ENCODE results near the gene SLC8A3.

SLC8A3 gene

GRCh38 chr14:70162358-70162757 lies 26.4 kb downstream of the SLC8A3 start:
- ATAC-seq (replicated peaks): no peak
- DNase-seq: no peak
- Mint-ChIP-seq H3K36me3 (ENCODE audit: insufficient read depth) (no peaks in the 10 kb centered on the region), H3K9me3 (no peaks in the 10 kb centered on the region), H3K4me1 (ENCODE audit: low read depth in 2 of 2) (no peaks in the 10 kb centered on the region), H3K4me3 (no peak overlapping the region), H3K27ac (no peak overlapping the region), H3K27me3 (peaks cover 22 to 28% of the 10 kb centered on the region in 2 donors)

- no peaks in the 10 kb centered on the region for H3K9me3 Mint-ChIP-seq
- ATAC-seq (replicated peaks): no peak
These were observed 32.2 kb downstream of the SLC8A3 start for GRCh38 chr14:70156592-70156991.

GRCh38 chr14:70152704-70153103 lies 36.0 kb downstream of the SLC8A3 start:
- Mint-ChIP-seq H3K4me3 (no peak overlapping the region), H3K27ac (no peak overlapping the region), H3K27me3 (peaks cover 21 to 68% of the 10 kb centered on the region in 2 donors), H3K36me3 (ENCODE audit: insufficient read depth) (no peaks in the 10 kb centered on the region), H3K4me1 (ENCODE audit: low read depth in 2 of 2) (no peaks in the 10 kb centered on the region), H3K9me3 (no peaks in the 10 kb centered on the region)
- ATAC-seq (replicated peaks) (no peak), DNase-seq (no peak)

More at GRCh38 chr14:70156592-70156991, 32.2 kb downstream of the SLC8A3 start:
- no peak overlapping the region for H3K27ac Mint-ChIP-seq
- peaks cover 26 to 44% of the 10 kb centered on the region in 2 donors for H3K27me3 Mint-ChIP-seq
- no peak overlapping the region for H3K4me3 Mint-ChIP-seq
- no peak for DNase-seq
- no peaks in the 10 kb centered on the region for H3K4me1 Mint-ChIP-seq (ENCODE audit: low read depth in 2 of 2)
- H3K36me3 Mint-ChIP-seq (ENCODE audit: insufficient read depth): no peaks in the 10 kb centered on the region

- Mint-ChIP-seq H3K27me3 (peaks cover 20 to 66% of the 10 kb centered on the region in 2 donors), H3K36me3 (ENCODE audit: insufficient read depth) (no peaks in the 10 kb centered on the region), H3K9me3 (no peaks in the 10 kb centered on the region), H3K27ac (no peak overlapping the region), H3K4me1 (ENCODE audit: low read depth in 2 of 2) (no peaks in the 10 kb centered on the region), H3K4me3 (no peak overlapping the region)
- ATAC-seq (replicated peaks): no peak
- DNase-seq: no peak
These were observed 36.7 kb downstream of the SLC8A3 start for GRCh38 chr14:70152081-70152480.

GRCh38 chr14:70149596-70150165 lies 39.1 kb downstream of the SLC8A3 start:
- peaks cover 32 to 69% of the 10 kb centered on the region in 2 donors for H3K27me3 Mint-ChIP-seq
- H3K4me3 Mint-ChIP-seq: no peak overlapping the region
- ATAC-seq (replicated peaks) (no peak), DNase-seq (no peak)
- H3K36me3 Mint-ChIP-seq (ENCODE audit: insufficient read depth): no peaks in the 10 kb centered on the region
- H3K27ac Mint-ChIP-seq: no peak overlapping the region
- no peaks in the 10 kb centered on the region for H3K9me3 Mint-ChIP-seq
- H3K4me1 Mint-ChIP-seq (ENCODE audit: low read depth in 2 of 2): no peaks in the 10 kb centered on the region

GRCh38 chr14:70148911-70149595 lies 39.7 kb downstream of the SLC8A3 start:
- no peaks in the 10 kb centered on the region for H3K36me3 Mint-ChIP-seq (ENCODE audit: insufficient read depth)
- no peak overlapping the region for H3K27ac Mint-ChIP-seq
- no peak for ATAC-seq (replicated peaks)

GRCh38 chr14:70148351-70148750 lies 40.4 kb downstream of the SLC8A3 start:
- ATAC-seq (replicated peaks) (no peak), DNase-seq (no peak)
- Mint-ChIP-seq H3K4me3 (no peak overlapping the region), H3K27me3 (peaks cover 33 to 72% of the 10 kb centered on the region in 2 donors), H3K27ac (no peak overlapping the region), H3K4me1 (ENCODE audit: low read depth in 2 of 2) (no peaks in the 10 kb centered on the region), H3K36me3 (ENCODE audit: insufficient read depth) (no peaks in the 10 kb centered on the region), H3K9me3 (no peaks in the 10 kb centered on the region)

More at GRCh38 chr14:70148911-70149595, 39.7 kb downstream of the SLC8A3 start:
- no peak for DNase-seq
- Mint-ChIP-seq H3K4me1 (ENCODE audit: low read depth in 2 of 2) (no peaks in the 10 kb centered on the region), H3K4me3 (no peak overlapping the region), H3K9me3 (no peaks in the 10 kb centered on the region), H3K27me3 (peaks cover 33 to 72% of the 10 kb centered on the region in 2 donors)

- ATAC-seq (replicated peaks) (no peak), DNase-seq (no peak)
- Mint-ChIP-seq H3K27ac (no peak overlapping the region), H3K4me1 (ENCODE audit: low read depth in 2 of 2) (peaks cover 0 to 2% of the 10 kb centered on the region in 2 donors), H3K9me3 (no peaks in the 10 kb centered on the region), H3K27me3 (peaks cover 42 to 57% of the 10 kb centered on the region in 2 donors), H3K4me3 (no peak overlapping the region), H3K36me3 (ENCODE audit: insufficient read depth) (no peaks in the 10 kb centered on the region)
These were observed 44.7 kb downstream of the SLC8A3 start for GRCh38 chr14:70144046-70144445.

- H3K9me3 Mint-ChIP-seq: no peaks in the 10 kb centered on the region
- no peak overlapping the region for H3K27ac Mint-ChIP-seq
- no peaks in the 10 kb centered on the region for H3K36me3 Mint-ChIP-seq (ENCODE audit: insufficient read depth)
- H3K4me3 Mint-ChIP-seq: no peak overlapping the region
- no peak for ATAC-seq (replicated peaks)
- peaks cover 0 to 2% of the 10 kb centered on the region in 2 donors for H3K4me1 Mint-ChIP-seq (ENCODE audit: low read depth in 2 of 2)
- H3K27me3 Mint-ChIP-seq: peaks cover 40 to 54% of the 10 kb centered on the region in 2 donors
- DNase-seq: no peak
These were observed 45.4 kb downstream of the SLC8A3 start for GRCh38 chr14:70143306-70143705.

GRCh38 chr14:70140614-70141013 lies 48.1 kb downstream of the SLC8A3 start:
- peaks cover 0 to 2% of the 10 kb centered on the region in 2 donors for H3K4me1 Mint-ChIP-seq (ENCODE audit: low read depth in 2 of 2)
- H3K4me3 Mint-ChIP-seq: no peak overlapping the region
- H3K27me3 Mint-ChIP-seq: peaks cover 33 to 40% of the 10 kb centered on the region in 2 donors
- no peaks in the 10 kb centered on the region for H3K9me3 Mint-ChIP-seq
- no peak for ATAC-seq (replicated peaks)
- no peak for DNase-seq
- H3K36me3 Mint-ChIP-seq (ENCODE audit: insufficient read depth): no peaks in the 10 kb centered on the region
- no peak overlapping the region for H3K27ac Mint-ChIP-seq

- H3K36me3 Mint-ChIP-seq (ENCODE audit: insufficient read depth): no peaks in the 10 kb centered on the region
- H3K4me1 Mint-ChIP-seq (ENCODE audit: low read depth in 2 of 2): peaks cover 0 to 2% of the 10 kb centered on the region in 2 donors
- peaks cover 35 to 41% of the 10 kb centered on the region in 2 donors for H3K27me3 Mint-ChIP-seq
- no peak for ATAC-seq (replicated peaks)
- no peak overlapping the region for H3K27ac Mint-ChIP-seq
- DNase-seq: no peak
- H3K9me3 Mint-ChIP-seq: no peaks in the 10 kb centered on the region
- H3K4me3 Mint-ChIP-seq: no peak overlapping the region
These were observed 49.4 kb downstream of the SLC8A3 start for GRCh38 chr14:70139384-70139783.

- peaks cover 0 to 2% of the 10 kb centered on the region in 2 donors for H3K4me1 Mint-ChIP-seq (ENCODE audit: low read depth in 2 of 2)
- no peak for ATAC-seq (replicated peaks)
- H3K27ac Mint-ChIP-seq: no peak overlapping the region
- peaks cover 33 to 37% of the 10 kb centered on the region in 2 donors for H3K27me3 Mint-ChIP-seq
- DNase-seq: no peak
- H3K9me3 Mint-ChIP-seq: no peaks in the 10 kb centered on the region
- H3K36me3 Mint-ChIP-seq (ENCODE audit: insufficient read depth): no peaks in the 10 kb centered on the region
- no peak overlapping the region for H3K4me3 Mint-ChIP-seq
These were observed 51.0 kb downstream of the SLC8A3 start for GRCh38 chr14:70137788-70138187.

- no peaks in the 10 kb centered on the region for H3K9me3 Mint-ChIP-seq
- no peak for ATAC-seq (replicated peaks)
- H3K4me3 Mint-ChIP-seq: no peak overlapping the region
- no peak overlapping the region for H3K27ac Mint-ChIP-seq
- no peaks in the 10 kb centered on the region for H3K4me1 Mint-ChIP-seq (ENCODE audit: low read depth in 2 of 2)
- no peak for DNase-seq
- H3K36me3 Mint-ChIP-seq (ENCODE audit: insufficient read depth): no peaks in the 10 kb centered on the region
- peaks cover 32 to 42% of the 10 kb centered on the region in 2 donors for H3K27me3 Mint-ChIP-seq
These were observed 55.3 kb downstream of the SLC8A3 start for GRCh38 chr14:70133461-70133860.

- ATAC-seq (replicated peaks): no peak
- H3K36me3 Mint-ChIP-seq (ENCODE audit: insufficient read depth): no peaks in the 10 kb centered on the region
- H3K9me3 Mint-ChIP-seq: no peaks in the 10 kb centered on the region
- peaks cover 32 to 39% of the 10 kb centered on the region in 2 donors for H3K27me3 Mint-ChIP-seq
- H3K4me3 Mint-ChIP-seq: no peak overlapping the region
- H3K27ac Mint-ChIP-seq: no peak overlapping the region
- no peaks in the 10 kb centered on the region for H3K4me1 Mint-ChIP-seq (ENCODE audit: low read depth in 2 of 2)
- no peak for DNase-seq
These were observed 58.3 kb downstream of the SLC8A3 start for GRCh38 chr14:70130482-70130881.
